ENCODE results near the gene INHBB. TPM values are rescaled to one million over a fixed set of nuclear protein-coding genes. Genes with fewer than 3 reads are reported as not detected.

INHBB gene
- total and polyA plus RNA-seq, 2 of the 4 experiments (the other 2 are of a cell fraction) = 0.18 to 0.92 TPM

GRCh38 chr2:120384486-120385354 is 38.8 kb downstream of the INHBB start:
- H2BK5ac ChIP-seq (ENCODE audit: low read depth, low read length, poor library complexity, severe bottlenecking) = no peak overlapping the region
- DNase-seq = no peak
- TF ChIP-seq POLR2A (IDR thresholded peaks at IDR 0.05; ENCODE audit: low read depth, low read length) (no peak), RAD21 (IDR thresholded peaks at IDR 0.05; ENCODE audit: low read length) (no peak), RCOR1 (IDR thresholded peaks at IDR 0.05; ENCODE audit: insufficient replicate concordance, low read length) (no peak), RFX5 (IDR thresholded peaks at IDR 0.05; ENCODE audit: low read depth, low read length) (no peak), MAFK (IDR thresholded peaks at IDR 0.05; ENCODE audit: low read depth, low read length) (no peak), NFE2L2 (IDR thresholded peaks at IDR 0.05; ENCODE audit: low read depth, low read length) (no peak), MAZ (IDR thresholded peaks at IDR 0.05; ENCODE audit: borderline replicate concordance, low read depth, low read length) (no peak), CHD1 (IDR thresholded peaks at IDR 0.05; ENCODE audit: low read depth, low read length) (no peak), MXI1 (IDR thresholded peaks at IDR 0.05; ENCODE audit: borderline replicate concordance, low read depth, low read length) (no peak), BHLHE40 (IDR thresholded peaks at IDR 0.05; ENCODE audit: low read depth, low read length) (no peak), SMC3 (IDR thresholded peaks at IDR 0.05; ENCODE audit: low read depth, low read length) (no peak), FOS (IDR thresholded peaks at IDR 0.05; ENCODE audit: low read depth, low read length) (no peak), CEBPB (IDR thresholded peaks at IDR 0.05; ENCODE audit: low read depth, low read length) (no peak), USF2 (IDR thresholded peaks at IDR 0.05; ENCODE audit: low read depth, low read length) (no peak), ELK1 (IDR thresholded peaks at IDR 0.05; ENCODE audit: borderline replicate concordance, low read depth, low read length) (no peak)

More at GRCh38 chr2:120384486-120385354, 38.8 kb downstream of the INHBB start:
- no peak overlapping the region for H3K4ac ChIP-seq (ENCODE audit: low read depth, low read length)
- H3K14ac ChIP-seq (replicated peaks; ENCODE audit: low read depth, low read length) = no peak overlapping the region
- no peaks in the 10 kb centered on the region for H3K9me1 ChIP-seq (ENCODE audit: insufficient read depth, low read length)
- ChIA-PET CTCF (no interaction called here), POLR2A (ENCODE audit: unreplicated experiment) (no interaction called here)
- no peak overlapping the region for H4K5ac ChIP-seq (ENCODE audit: low read depth, low read length)
- H3K9me3 ChIP-seq (ENCODE audit: control insufficient read depth, insufficient read depth, low read length) = no peaks in the 10 kb centered on the region
- WGBS, 2 experiments (ENCODE audit: extremely low coverage in 2 of 2, insufficient read length in 1 of 2) = 63% methylated on average over 5 of the region's 13 CpGs; no CpG with 5 or more reads in 1 of the 2 experiments
- no peak overlapping the region for H2BK120ac ChIP-seq (ENCODE audit: low read depth, low read length)
- no peak overlapping the region for H3K23ac ChIP-seq (ENCODE audit: low read depth, low read length)
- H3K4me3 ChIP-seq (ENCODE audit: insufficient read depth, low read depth, low read length) = no peak overlapping the region
- no peaks in the 10 kb centered on the region for H4K20me1 ChIP-seq (ENCODE audit: insufficient read depth, low read length)
- intact Hi-C loops (cut with micrococcal nuclease) = no loop called here
- H2AK9ac ChIP-seq (replicated peaks; ENCODE audit: low read depth, low read length, poor library complexity) = no peak overlapping the region
- no peak overlapping the region for H2BK15ac ChIP-seq (ENCODE audit: low read depth, low read length)
- no peaks in the 10 kb centered on the region for H3K4me1 ChIP-seq (ENCODE audit: control insufficient read depth, insufficient read depth, low read length)
- no peak overlapping the region for H3K4me2 ChIP-seq (ENCODE audit: low read depth, low read length)
- H3K79me1 ChIP-seq (ENCODE audit: low read depth in 1 of 2, low read length in 2 of 2) = no peaks in the 10 kb centered on the region
- no peak overlapping the region for H3K56ac ChIP-seq (ENCODE audit: extremely low read depth, insufficient read depth, low read length)
- H4K91ac ChIP-seq (ENCODE audit: insufficient read depth, low read depth, low read length) = no peak overlapping the region
- no peak overlapping the region for H3K9ac ChIP-seq (ENCODE audit: low read depth, low read length)
- H4K8ac ChIP-seq (ENCODE audit: low read depth in 2 of 2, low read length in 2 of 2) = no peak overlapping the region
- dilution Hi-C loops (cut with HindIII; ENCODE audit: low sequenced_read_pairs, unreplicated experiment) = no loop called here
- peaks cover 84% of the 10 kb centered on the region for H3K27me3 ChIP-seq (ENCODE audit: control insufficient read depth, insufficient read depth, low read length)
- no peak overlapping the region for H3K18ac ChIP-seq (ENCODE audit: low read depth, low read length)
- no peak overlapping the region for H2AFZ ChIP-seq (replicated peaks; ENCODE audit: low read length, poor library complexity)
- H2BK20ac ChIP-seq (ENCODE audit: low read depth, low read length) = no peak overlapping the region
- H2AK5ac ChIP-seq (ENCODE audit: low read depth, low read length) = no peak overlapping the region
- no peaks in the 10 kb centered on the region for H3K36me3 ChIP-seq (ENCODE audit: control insufficient read depth, insufficient read depth, low read length)
- H3K27ac ChIP-seq (ENCODE audit: insufficient read depth, low read length) = no peak overlapping the region
- no peak for ATAC-seq (ENCODE audit: low read depth)
- no TSS peak for BruUV-seq (replicated peaks)
- in situ Hi-C loops (cut with MboI; ENCODE audit: low sequenced_read_pairs) = no loop called here

Measured in IMR-90 (cell line).